H9 (cell line): Measurements from ENCODE around the gene DGKB. TPM values are rescaled to one million over a fixed set of nuclear protein-coding genes. Genes with fewer than 3 reads are reported as not detected.

Experiments
- DNase-seq: peaks from one replicate; pipeline ENCODE4 v3.0.0-alpha.2; 2017
- H2AFZ ChIP-seq: one replicate; pipeline ENCODE4 v1.6.1; 2013; ENCODE audit warnings: mild to moderate bottlenecking, low read length, control low read depth, moderate library complexity
- H2AK5ac ChIP-seq: 2 replicates; pipeline ENCODE4 v1.6.1; 2013; ENCODE audit warnings: low read length, control low read depth, mixed read lengths; ENCODE audit not compliant: insufficient read length
- H2BK120ac ChIP-seq: one replicate; pipeline ENCODE4 v1.6.1; 2013; ENCODE audit warnings: low read depth, mild to moderate bottlenecking, low read length, control low read depth, inconsistent platforms; ENCODE audit not compliant: poor library complexity, severe bottlenecking
- H2BK12ac ChIP-seq: 2 replicates; pipeline ENCODE4 v1.6.1; 2013; ENCODE audit warnings: low read length, control low read depth, mixed read lengths, low read depth; ENCODE audit not compliant: insufficient read length
- H2BK15ac ChIP-seq: 2 replicates; pipeline ENCODE4 v1.6.1; 2013; ENCODE audit warnings: low read depth, low read length, control low read depth
- H2BK20ac ChIP-seq: one replicate; pipeline ENCODE4 v1.6.1; 2013; ENCODE audit warnings: low read depth, mild to moderate bottlenecking, low read length, control low read depth, inconsistent platforms; ENCODE audit not compliant: poor library complexity, severe bottlenecking
- H2BK5ac ChIP-seq: 2 replicates; pipeline ENCODE4 v1.6.1; 2013; ENCODE audit warnings: low read length, control low read depth, mixed read lengths; ENCODE audit not compliant: insufficient read length
- H3K14ac ChIP-seq: 2 replicates; pipeline ENCODE4 v1.6.1; 2013; ENCODE audit warnings: low read length, control low read depth; ENCODE audit not compliant: insufficient read depth
- H3K18ac ChIP-seq: 2 replicates; pipeline ENCODE4 v1.6.1; 2013; ENCODE audit warnings: low read depth, mild to moderate bottlenecking, mixed read lengths, low read length, control low read depth; ENCODE audit not compliant: insufficient read length
- H3K23ac ChIP-seq: 2 replicates; pipeline ENCODE4 v1.6.1; 2013; ENCODE audit warnings: low read length, control low read depth, mixed read lengths, low read depth; ENCODE audit not compliant: insufficient read length
- H3K23me2 ChIP-seq: 2 replicates; pipeline ENCODE4 v1.6.1; 2013; ENCODE audit warnings: low read depth, mild to moderate bottlenecking, mixed read lengths, low read length, control low read depth; ENCODE audit not compliant: insufficient read length, poor library complexity, severe bottlenecking
- H3K27ac ChIP-seq: 2 replicates; pipeline ENCODE4 v1.5.1; 2013; ENCODE audit warnings: low read length, control low read depth, mixed read lengths, low read depth; ENCODE audit not compliant: insufficient read length
- H3K27me3 ChIP-seq: 2 replicates; pipeline ENCODE4 v1.6.1; 2013; ENCODE audit warnings: low read length, control low read depth, inconsistent platforms; ENCODE audit not compliant: insufficient read depth
- H3K4ac ChIP-seq: 2 replicates; pipeline ENCODE4 v1.6.1; 2013; ENCODE audit warnings: low read depth, mild to moderate bottlenecking, control low read depth, inconsistent platforms, low read length, moderate library complexity
- H3K4me1 ChIP-seq: 2 replicates; pipeline ENCODE4 v1.6.1; 2013; ENCODE audit warnings: low read length, control low read depth, inconsistent platforms; ENCODE audit not compliant: insufficient read depth
- H3K4me2 ChIP-seq: 2 replicates; pipeline ENCODE4 v1.6.1; 2013; ENCODE audit warnings: low read length, control low read depth, mixed read lengths; ENCODE audit not compliant: insufficient read length, insufficient read depth
- H3K56ac ChIP-seq: 2 replicates; pipeline ENCODE4 v1.6.1; 2013; ENCODE audit warnings: low read depth, mild to moderate bottlenecking, mixed read lengths, low read length, control low read depth; ENCODE audit not compliant: insufficient read length
- H3K79me1 ChIP-seq: 2 replicates; pipeline ENCODE4 v1.6.1; 2013; ENCODE audit warnings: low read depth, mild to moderate bottlenecking, moderate library complexity, low read length, control low read depth, inconsistent platforms; ENCODE audit not compliant: insufficient read depth, poor library complexity, severe bottlenecking
- H3K79me2 ChIP-seq: 2 replicates; pipeline ENCODE4 v1.6.1; 2013; ENCODE audit warnings: low read length, control low read depth, inconsistent platforms; ENCODE audit not compliant: insufficient read depth
- H3K9ac ChIP-seq: 2 replicates; pipeline ENCODE4 v1.6.1; 2013; ENCODE audit warnings: low read length, control low read depth, mixed read lengths; ENCODE audit not compliant: insufficient read length; ENCODE audit errors: extremely low read depth
- H3K9me3 ChIP-seq: one replicate; pipeline ENCODE4 v1.6.1; 2013; ENCODE audit warnings: low read depth, low read length, inconsistent platforms; ENCODE audit not compliant: control insufficient read depth
- H3T11ph ChIP-seq: one replicate; pipeline ENCODE4 v1.6.1; 2013; ENCODE audit warnings: mild to moderate bottlenecking, low read length, control low read depth, inconsistent platforms
- H4K20me1 ChIP-seq: one replicate; pipeline ENCODE4 v1.6.1; 2013; ENCODE audit not compliant: control insufficient read depth, insufficient read length, insufficient read depth
- H4K5ac ChIP-seq: 2 replicates; pipeline ENCODE4 v1.6.1; 2013; ENCODE audit warnings: low read depth, mild to moderate bottlenecking, mixed read lengths, low read length, control low read depth; ENCODE audit not compliant: insufficient read length
- H4K8ac ChIP-seq: replicated peaks from 2 replicates; pipeline ENCODE4 v1.6.1; 2013; ENCODE audit warnings: low read length, control low read depth, mixed read lengths, low read depth; ENCODE audit not compliant: insufficient read length
- H4K91ac ChIP-seq: 2 replicates; pipeline ENCODE4 v1.6.1; 2013; ENCODE audit warnings: low read depth, mild to moderate bottlenecking, moderate library complexity, mixed read lengths, low read length, control low read depth; ENCODE audit not compliant: insufficient read length
- H3K27ac Mint-ChIP-seq, 3 experiments: 2 replicates in 2 of 3; 3 replicates in 1 of 3; pipeline ENCODE4 v1.8.0; 2020 to 2021; ENCODE audit warnings: mixed read lengths in 3 of 3, mild to moderate bottlenecking in 1 of 3, moderate library complexity in 1 of 3
- H3K27me3 Mint-ChIP-seq: 2 replicates; pipeline ENCODE4 v1.8.0; 2021; ENCODE audit warnings: low read depth, mild to moderate bottlenecking, moderate library complexity, mixed read lengths
- H3K36me3 Mint-ChIP-seq, 3 experiments: 2 replicates in 2 of 3; 3 replicates in 1 of 3; pipeline ENCODE4 v1.8.0; 2020 to 2021; ENCODE audit warnings: low read depth in 3 of 3, mixed read lengths in 3 of 3; ENCODE audit not compliant: insufficient read depth in 1 of 3
- H3K4me1 Mint-ChIP-seq, 2 experiments: 2 replicates each; pipeline ENCODE4 v1.8.0; 2020; ENCODE audit warnings: mixed read lengths in 2 of 2
- H3K4me3 Mint-ChIP-seq, 2 experiments: 2 replicates in 1 of 2; 3 replicates in 1 of 2; pipeline ENCODE4 v1.8.0; 2020 to 2021; ENCODE audit warnings: mild to moderate bottlenecking in 2 of 2, mixed read lengths in 2 of 2, moderate library complexity in 1 of 2
- H3K9me3 Mint-ChIP-seq, 2 experiments: 2 replicates in 1 of 2; 3 replicates in 1 of 2; pipeline ENCODE4 v1.8.0; 2020; ENCODE audit warnings: mild to moderate bottlenecking in 2 of 2, mixed read lengths in 2 of 2, moderate library complexity in 1 of 2
- CTCF ChIP-seq: fragments of 200-600 bp; sonication (generic); conservative IDR thresholded peaks from 3 replicates; pipeline ENCODE4 v1.8.0; 2021; ENCODE audit warnings: antibody characterized with exemption, mild to moderate bottlenecking
- WGBS: extraction: QIAGEN DNeasy Blood & Tissue Kit; methylation state at CpG from one replicate; pipeline ENCODE4 v1.1.7; 2013; ENCODE audit warnings: missing lambda C conversion rate, low lambda C conversion rate, mixed read lengths; ENCODE audit not compliant: insufficient read length; ENCODE audit errors: extremely low coverage; 5-methylcytosine and 5-hydroxymethylcytosine counted together
- total RNA-seq: library from RNA; stranded (reverse); gene quantifications from 2 replicates; pipeline ENCODE4 v1.2.1, GENCODE V29; 2021

The DGKB gene
- total RNA-seq, 1 experiment from 2014 or later, result 0.26 TPM

GRCh38 chr7:14293434-14293833 is 609.1 kb downstream of the DGKB start:
- Mint-ChIP-seq H3K9me3 (peaks cover 0 to 3% of the 10 kb centered on the region in 2 experiments; a peak in 3 of 5 replicates), H3K4me1 (peaks cover 5 to 12% of the 10 kb centered on the region in 2 experiments), H3K27me3 (no peaks in the 10 kb centered on the region; the same call in 1 of the 2 replicates), H3K4me3 (no peak overlapping the region), H3K36me3 (peaks cover 0 to 4% (median 0%) of the 10 kb centered on the region in 3 experiments; a peak in 3 of 7 replicates), H3K27ac (no peak overlapping the region)
- Histone ChIP-seq H4K20me1 (no peaks in the 10 kb centered on the region), H4K91ac (no peak overlapping the region), H3T11ph (no peak overlapping the region), H2BK120ac (no peak overlapping the region), H4K5ac (no peak overlapping the region), H2BK15ac (no peak overlapping the region), H3K27me3 (no peaks in the 10 kb centered on the region), H2AFZ (no peak overlapping the region), H3K4me2 (no peak overlapping the region), H3K27ac (no peak overlapping the region), H2BK12ac (no peak overlapping the region), H3K14ac (no peak overlapping the region), H2AK5ac (no peak overlapping the region), H3K23me2 (no peaks in the 10 kb centered on the region), H3K9me3 (no peaks in the 10 kb centered on the region), H3K79me1 (no peaks in the 10 kb centered on the region), H3K56ac (no peak overlapping the region), H2BK5ac (no peak overlapping the region), H4K8ac (no peak overlapping the region), H3K4ac (no peak overlapping the region), H3K4me1 (no peaks in the 10 kb centered on the region; the same call in 1 of the 2 replicates), H3K9ac (no peak overlapping the region), H3K18ac (no peak overlapping the region), H3K23ac (no peak overlapping the region), H3K79me2 (no peaks in the 10 kb centered on the region), H2BK20ac (no peak overlapping the region)
- no peak for DNase-seq
- TF ChIP-seq CTCF, result no peak
- no CpG with 5 or more reads among the region's 2 CpGs for WGBS
